Mesodermal cell (in vitro differentiated cells): Measurements from ENCODE around the gene TMEM86B.

Experiments
- H3K27ac ChIP-seq: 2 replicates; pipeline ENCODE4 v1.7.0; 2013; ENCODE audit warnings: mild to moderate bottlenecking, low read depth, low read length, moderate library complexity; ENCODE audit not compliant: severe bottlenecking
- H3K36me3 ChIP-seq: 2 replicates; pipeline ENCODE4 v1.7.1; 2013; ENCODE audit warnings: mild to moderate bottlenecking, low read length, moderate library complexity; ENCODE audit not compliant: control insufficient read depth, insufficient read depth
- H3K4me1 ChIP-seq: one replicate; pipeline ENCODE4 v1.7.1; 2013; ENCODE audit warnings: mild to moderate bottlenecking, low read length; ENCODE audit not compliant: insufficient read depth, control insufficient read depth, poor library complexity, severe bottlenecking
- H3K4me3 ChIP-seq: 2 replicates; pipeline ENCODE4 v1.7.0; 2013; ENCODE audit warnings: low read length, control low read depth, mild to moderate bottlenecking; ENCODE audit not compliant: insufficient read depth, poor library complexity, severe bottlenecking; ENCODE audit errors: extremely low read depth
- H3K9me3 ChIP-seq: 2 replicates; pipeline ENCODE4 v1.7.1; 2013; ENCODE audit warnings: mild to moderate bottlenecking, low read length, moderate library complexity; ENCODE audit not compliant: control insufficient read depth
- WGBS, 2 experiments: methylation state at CpG; one replicate each; pipeline ENCODE4 v1.1.5; 2013; ENCODE audit warnings: missing lambda C conversion rate in 2 of 2; ENCODE audit not compliant: insufficient coverage in 2 of 2; 5-methylcytosine and 5-hydroxymethylcytosine counted together

TMEM86B gene

DNA sequence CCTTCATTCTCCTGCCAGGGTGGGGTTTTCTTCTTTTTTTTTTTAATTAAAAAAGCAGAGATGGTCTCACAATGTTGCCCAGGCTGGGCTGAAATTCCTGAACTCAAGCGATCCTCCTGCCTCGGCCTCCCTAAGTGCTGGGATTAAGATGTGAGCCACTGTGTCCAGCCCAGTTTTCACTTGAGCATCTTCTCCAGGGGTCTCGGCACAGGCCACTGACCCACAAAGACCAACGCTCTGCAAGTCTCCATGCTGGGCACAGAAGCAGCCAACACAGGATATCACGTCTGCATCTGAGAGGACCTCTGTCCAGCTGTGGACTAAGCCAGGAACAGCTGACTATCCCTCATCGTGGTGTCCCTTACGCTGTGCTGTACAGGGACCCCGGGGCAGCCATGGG, 9.5 kb upstream of the TMEM86B start:
- no peak overlapping the region for H3K27ac ChIP-seq
- WGBS, 2 experiments, result 96 to 99% methylated on average over 8 of the region's 8 CpGs
- H3K36me3 ChIP-seq, result peaks cover 92% of the 10 kb centered on the region
- H3K4me3 ChIP-seq, result no peak overlapping the region
- H3K9me3 ChIP-seq, result no peaks in the 10 kb centered on the region
- H3K4me1 ChIP-seq, result no peaks in the 10 kb centered on the region

DNA sequence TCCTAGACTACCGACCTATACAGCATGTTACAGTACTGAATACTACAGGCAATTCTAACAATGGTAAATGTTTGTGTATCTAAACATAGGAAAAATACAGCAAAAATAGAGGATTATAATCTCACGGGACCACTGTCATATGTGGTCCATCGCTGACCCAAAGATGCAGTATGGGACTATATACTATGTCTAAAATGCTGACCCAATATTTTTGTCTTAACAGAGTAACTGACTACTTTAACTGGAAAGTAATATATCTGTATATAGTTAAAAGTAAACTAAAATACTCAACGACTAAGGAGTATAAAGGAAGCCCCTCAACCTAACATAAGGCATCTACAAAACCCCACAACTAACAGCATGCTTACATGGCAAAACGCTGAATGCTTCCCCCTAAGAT, 4.4 kb upstream of the TMEM86B start:
- WGBS, 2 experiments, result 80% methylated on average over 2 of the region's 5 CpGs; no CpG with 5 or more reads in 1 of the 2 experiments
- no peaks in the 10 kb centered on the region for H3K9me3 ChIP-seq
- peaks cover 84% of the 10 kb centered on the region for H3K36me3 ChIP-seq

DNA sequence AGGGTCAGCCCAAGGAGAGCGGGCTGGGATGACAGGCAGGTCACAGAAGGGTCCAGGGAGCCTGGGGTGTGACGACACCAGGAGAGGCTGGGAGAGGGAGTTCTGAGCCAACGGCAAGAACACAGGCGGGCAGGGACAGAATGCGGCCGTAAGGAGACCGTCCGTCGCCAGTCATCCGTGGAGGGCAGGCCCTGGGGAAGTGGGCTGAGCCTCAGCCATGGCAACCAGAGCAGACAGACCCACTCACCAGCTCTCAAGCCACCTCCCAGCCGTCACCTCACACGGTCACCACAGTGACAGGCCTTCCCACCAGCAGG, 3.7 kb upstream of the TMEM86B start:
- Histone ChIP-seq H3K4me1 (no peaks in the 10 kb centered on the region), H3K9me3 (no peaks in the 10 kb centered on the region), H3K27ac (no peak overlapping the region), H3K4me3 (no peak overlapping the region), H3K36me3 (peaks cover 78% of the 10 kb centered on the region)
- WGBS, 2 experiments, result 93 to 95% methylated on average over 4 to 12 of the region's 12 CpGs

More for the DNA sequence above, 4.4 kb upstream of the TMEM86B start:
- H3K4me1 ChIP-seq, result no peaks in the 10 kb centered on the region
- H3K27ac ChIP-seq, result no peak overlapping the region
- H3K4me3 ChIP-seq, result no peak overlapping the region

DNA sequence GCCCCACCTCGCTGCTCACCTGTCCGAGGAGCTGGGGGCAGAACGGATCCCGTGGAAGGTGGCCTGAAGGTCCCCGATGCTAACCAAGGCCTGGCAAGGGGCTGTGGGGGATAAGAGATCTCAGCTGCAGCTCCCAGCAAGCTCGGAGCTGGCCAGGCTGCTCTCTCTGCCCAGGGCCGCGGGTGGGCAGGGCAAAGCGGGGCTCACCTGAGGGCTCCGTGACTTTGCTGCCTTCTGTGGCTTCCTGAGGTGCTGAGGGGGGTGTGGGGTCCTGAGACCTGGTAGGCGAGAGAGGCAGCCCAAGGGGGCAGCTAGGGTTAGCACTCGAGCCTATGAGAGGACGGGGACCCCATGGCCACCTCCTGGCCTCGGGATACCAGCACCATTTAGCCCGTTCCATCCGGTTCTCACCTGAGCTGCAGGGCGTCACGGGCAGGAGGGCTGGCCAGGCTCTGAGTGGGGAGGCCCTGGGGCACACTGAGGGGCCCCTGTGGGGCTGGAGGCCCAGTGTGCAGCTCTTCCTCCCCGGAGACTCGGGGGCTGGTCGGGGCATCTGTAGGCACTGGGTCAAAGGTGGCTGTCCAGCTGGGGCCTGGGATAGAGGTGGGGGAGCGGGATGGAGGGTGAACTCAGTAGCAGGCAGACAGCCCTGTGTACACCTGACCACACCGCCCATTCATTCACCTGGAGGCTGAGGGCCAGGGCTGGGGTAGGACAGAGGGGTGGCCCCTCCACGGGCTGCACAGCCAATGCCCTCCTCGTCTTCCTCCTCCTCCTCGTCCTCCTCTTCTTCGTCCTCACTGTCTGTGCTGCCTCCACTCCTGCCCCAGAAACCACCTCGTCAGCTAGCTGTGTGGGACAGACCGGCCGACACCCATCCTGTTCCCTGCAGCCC, 3.1 kb upstream of the TMEM86B start:
- Histone ChIP-seq H3K36me3 (peaks cover 78% of the 10 kb centered on the region), H3K27ac (no peak overlapping the region), H3K4me1 (no peaks in the 10 kb centered on the region), H3K9me3 (no peaks in the 10 kb centered on the region), H3K4me3 (no peak overlapping the region)
- WGBS, 2 experiments, result 94 to 96% methylated on average over 26 to 28 of the region's 30 CpGs

DNA sequence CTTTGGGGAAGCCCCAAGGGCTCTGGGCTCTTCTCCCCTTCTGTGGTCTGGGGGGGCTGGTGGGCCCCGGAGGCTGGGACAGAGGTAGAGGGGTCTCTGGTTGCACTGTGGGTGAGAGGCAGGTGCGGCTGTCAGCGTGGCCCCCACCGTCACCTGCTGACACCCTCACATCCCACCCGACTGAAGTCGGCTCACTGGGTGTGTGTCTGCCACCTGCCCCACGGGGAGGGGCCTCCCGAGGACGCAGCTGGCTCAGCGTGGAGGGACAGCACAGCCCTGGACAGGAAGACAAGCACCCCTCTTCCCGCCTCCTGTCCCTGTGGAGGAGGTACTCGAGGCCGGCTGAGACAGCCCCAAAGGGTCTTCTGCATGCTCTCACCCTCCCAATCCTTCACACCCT, 2.2 kb upstream of the TMEM86B start:
- no peak overlapping the region for H3K27ac ChIP-seq
- no peaks in the 10 kb centered on the region for H3K9me3 ChIP-seq
- no peak overlapping the region for H3K4me3 ChIP-seq
- H3K4me1 ChIP-seq, result no peaks in the 10 kb centered on the region
- 88 to 92% methylated on average over 8 to 11 of the region's 13 CpGs for WGBS, 2 experiments
- peaks cover 77% of the 10 kb centered on the region for H3K36me3 ChIP-seq

DNA sequence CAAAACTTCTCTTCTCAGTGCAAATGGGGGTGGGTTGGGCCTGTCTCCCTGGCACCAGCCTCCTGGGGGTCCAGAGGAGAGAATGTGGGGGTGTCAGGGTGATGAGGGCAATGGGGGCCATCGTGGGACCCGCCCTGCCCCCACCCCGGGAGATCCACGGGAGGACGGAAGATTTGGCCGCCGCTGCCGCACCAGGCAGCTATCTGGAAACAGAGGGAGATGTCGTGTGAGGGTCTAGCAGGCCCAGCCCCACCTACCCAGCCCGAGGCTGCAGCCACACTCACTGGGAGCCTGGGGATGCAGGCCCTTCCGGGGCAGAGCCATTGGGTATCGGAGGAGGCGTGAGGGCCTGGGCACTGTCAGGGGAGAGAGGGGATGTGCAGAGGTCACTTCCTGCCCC, 1.8 kb upstream of the TMEM86B start:
- Histone ChIP-seq H3K4me1 (no peaks in the 10 kb centered on the region), H3K36me3 (peaks cover 75% of the 10 kb centered on the region), H3K27ac (no peak overlapping the region), H3K4me3 (no peak overlapping the region), H3K9me3 (no peaks in the 10 kb centered on the region)
- 87 to 96% methylated on average over 7 to 8 of the region's 13 CpGs for WGBS, 2 experiments

DNA sequence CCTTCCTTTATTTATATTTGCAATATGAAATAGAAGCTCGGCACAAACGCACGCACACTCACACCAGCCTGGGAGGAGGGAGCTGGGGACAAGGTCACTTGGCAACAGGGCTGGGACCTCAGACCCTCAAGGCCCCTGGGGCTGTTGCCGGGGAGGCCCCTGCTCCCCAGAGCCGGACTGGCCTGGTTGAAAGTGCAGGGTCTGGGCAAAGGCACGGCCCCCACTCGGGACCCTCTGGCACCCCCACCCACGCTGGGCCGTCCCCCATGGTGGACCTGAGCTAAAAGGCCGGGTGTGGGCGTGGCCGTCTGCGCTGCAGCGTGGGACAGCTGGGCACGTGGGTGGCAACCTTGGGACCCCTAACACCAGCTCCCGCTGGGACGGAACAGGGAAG, 1.2 kb upstream of the TMEM86B start:
- WGBS, 2 experiments, result 92% methylated on average over 12 to 16 of the region's 17 CpGs
- Histone ChIP-seq H3K4me3 (no peak overlapping the region), H3K27ac (no peak overlapping the region), H3K9me3 (no peaks in the 10 kb centered on the region), H3K4me1 (no peaks in the 10 kb centered on the region), H3K36me3 (peaks cover 70% of the 10 kb centered on the region)

DNA sequence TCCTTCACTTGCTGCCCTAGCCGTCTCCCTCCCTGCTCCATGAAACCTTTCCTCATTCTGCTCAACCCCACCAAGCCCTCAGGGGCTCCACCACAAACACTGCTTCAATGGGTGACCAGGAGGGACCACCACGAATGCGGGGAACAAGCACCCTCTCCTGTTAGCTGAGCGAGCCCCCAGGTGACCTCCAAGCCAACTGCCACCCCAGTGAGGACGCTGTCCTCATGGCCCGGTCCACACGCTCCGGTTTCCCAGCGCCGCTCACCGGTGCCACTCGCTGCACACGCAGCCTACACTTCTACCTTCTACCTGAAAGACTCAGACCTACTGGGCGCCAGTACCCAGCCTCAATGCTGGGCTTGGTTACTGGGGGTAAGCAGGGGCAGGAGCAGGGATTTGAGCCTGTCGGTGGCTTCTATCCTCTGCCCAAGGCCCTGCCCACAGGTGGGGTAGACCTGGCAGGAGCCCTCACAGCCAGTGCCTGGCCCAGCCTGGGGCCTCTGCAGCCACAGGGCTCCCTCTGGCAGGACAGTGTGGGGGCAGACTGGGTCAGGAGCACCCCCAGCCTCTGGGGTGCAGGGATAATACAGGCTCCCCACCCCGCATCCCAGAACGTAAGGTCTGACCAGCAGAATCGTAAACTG, 704 bp upstream of the TMEM86B start:
- Histone ChIP-seq H3K4me1 (no peaks in the 10 kb centered on the region), H3K9me3 (no peaks in the 10 kb centered on the region), H3K27ac (no peak overlapping the region), H3K4me3 (no peak overlapping the region), H3K36me3 (peaks cover 65% of the 10 kb centered on the region)
- 88 to 94% methylated on average over 7 to 9 of the region's 18 CpGs for WGBS, 2 experiments

DNA sequence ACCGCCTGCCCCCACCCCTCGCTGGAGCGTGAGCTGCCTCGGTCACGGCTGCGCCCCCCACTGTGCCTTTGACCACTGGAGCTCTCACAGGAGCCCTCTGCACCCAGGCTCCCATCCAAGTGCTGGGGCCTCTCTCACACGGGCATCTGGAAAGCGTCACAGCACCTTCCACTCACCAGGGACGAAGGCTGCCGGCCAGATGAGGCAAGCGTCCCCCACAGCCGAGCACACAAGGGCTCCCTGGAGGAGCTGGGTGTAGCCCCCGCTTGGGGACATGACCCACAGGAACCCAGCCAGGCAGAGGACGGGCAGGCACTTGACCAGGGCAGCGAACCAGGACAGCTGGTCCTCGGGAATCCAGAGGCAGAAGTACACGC, 560 bp downstream of the TMEM86B start:
- Histone ChIP-seq H3K4me1 (no peaks in the 10 kb centered on the region), H3K9me3 (no peaks in the 10 kb centered on the region)
- WGBS, 2 experiments, result 89 to 90% methylated on average over 14 to 15 of the region's 17 CpGs

DNA sequence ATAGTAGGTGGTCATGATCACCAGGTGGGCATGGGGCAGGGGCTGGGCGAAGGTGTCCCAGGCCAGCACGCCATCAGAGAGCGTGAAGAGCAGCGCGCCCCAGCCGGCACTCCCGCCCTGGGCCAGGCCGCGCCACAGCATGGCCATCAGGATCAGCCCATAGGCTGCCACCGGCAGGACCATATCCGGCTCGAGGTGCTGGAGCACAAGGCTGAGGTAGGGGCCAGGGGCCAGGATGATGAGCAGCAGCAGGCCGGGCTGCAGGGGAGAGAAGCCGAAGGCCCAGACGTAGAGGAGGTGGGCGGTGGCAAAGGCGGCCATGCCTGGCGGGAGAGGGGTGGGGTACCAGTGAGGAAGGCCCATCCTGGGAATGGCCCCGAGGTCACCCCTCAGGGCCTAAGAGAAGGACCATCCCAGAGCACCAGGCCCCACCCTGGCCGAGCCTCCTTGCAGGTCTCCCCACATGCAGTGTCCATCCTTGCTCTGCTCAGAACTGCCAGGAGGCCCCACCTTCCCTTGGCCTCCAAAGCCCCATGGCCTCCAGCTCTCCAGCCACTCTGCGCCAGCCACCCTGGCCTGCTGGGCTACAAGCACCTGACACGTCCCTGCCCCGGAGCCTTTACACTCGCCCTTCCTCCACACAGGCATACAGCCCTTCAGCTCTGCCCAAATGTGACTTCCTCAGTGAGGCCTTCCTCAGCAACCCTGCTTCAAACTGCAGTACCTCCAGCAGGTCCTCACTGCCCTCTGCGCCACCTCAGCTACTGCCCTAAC, 1.1 kb downstream of the TMEM86B start:
- Histone ChIP-seq H3K36me3 (peaks cover 49% of the 10 kb centered on the region), H3K4me3 (no peak overlapping the region), H3K4me1 (no peaks in the 10 kb centered on the region), H3K27ac (no peak overlapping the region), H3K9me3 (no peaks in the 10 kb centered on the region)
- WGBS, 2 experiments, result 95 to 97% methylated on average over 19 to 25 of the region's 25 CpGs

More for the DNA sequence above, 560 bp downstream of the TMEM86B start:
- Histone ChIP-seq H3K27ac (no peak overlapping the region), H3K36me3 (peaks cover 54% of the 10 kb centered on the region), H3K4me3 (no peak overlapping the region)
